ENCODE results near the gene SRSF8. TPM values are rescaled to one million over a fixed set of nuclear protein-coding genes. Genes with fewer than 3 reads are reported as not detected.

The SRSF8 gene
- total and polyA plus RNA-seq, 2 of the 4 experiments (the other 2 are of a cell fraction) = 3.4 to 14.3 TPM

DNA sequence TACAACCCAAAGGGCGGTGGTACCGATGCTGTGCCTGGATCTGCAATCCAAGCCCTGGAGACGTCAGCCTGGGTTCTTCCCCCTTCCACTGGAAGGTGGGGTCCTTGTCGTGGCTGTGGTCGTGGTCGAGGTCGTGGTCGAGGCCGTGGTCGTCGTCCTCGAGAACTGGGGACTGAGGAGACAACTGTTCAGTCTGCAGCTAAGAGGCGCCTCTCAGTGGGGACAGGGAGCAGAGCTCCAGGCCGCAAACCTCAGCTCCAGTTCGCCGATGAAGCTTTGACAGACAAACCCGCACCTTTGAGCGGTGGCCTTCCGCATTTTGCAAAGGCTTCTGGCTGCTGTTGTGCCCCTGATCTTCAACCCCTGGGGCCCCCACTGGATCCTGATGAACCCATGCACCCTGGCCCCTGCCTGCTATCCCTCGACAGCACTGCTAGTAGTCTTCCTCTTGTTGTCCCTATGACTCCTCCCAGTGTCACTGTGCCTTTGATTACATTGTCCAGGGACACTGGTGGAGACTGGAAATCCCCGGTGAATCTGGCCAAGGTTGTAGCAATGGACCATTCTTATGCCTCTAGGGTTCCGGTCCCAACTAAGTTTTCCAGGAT lies 16.0 kb upstream of the SRSF8 start:
- Histone ChIP-seq H3K56ac (ENCODE audit: extremely low read depth, insufficient read depth, low read length) (no peak overlapping the region), H2AK9ac (replicated peaks; ENCODE audit: low read depth, low read length, poor library complexity) (no peak overlapping the region), H2AFZ (replicated peaks; ENCODE audit: low read length, poor library complexity) (no peak overlapping the region), H2BK15ac (ENCODE audit: low read depth, low read length) (no peak overlapping the region), H3K79me1 (ENCODE audit: low read depth in 1 of 2, low read length in 2 of 2) (no peaks in the 10 kb centered on the region), H3K27ac (ENCODE audit: insufficient read depth, low read length) (no peak overlapping the region), H2BK5ac (ENCODE audit: low read depth, low read length, poor library complexity, severe bottlenecking) (no peak overlapping the region), H4K5ac (ENCODE audit: low read depth, low read length) (no peak overlapping the region), H3K27me3 (ENCODE audit: control insufficient read depth, insufficient read depth, low read length) (peaks cover 10% of the 10 kb centered on the region), H4K20me1 (ENCODE audit: insufficient read depth, low read length) (no peaks in the 10 kb centered on the region), H3K14ac (replicated peaks; ENCODE audit: low read depth, low read length) (no peak overlapping the region), H3K4me2 (ENCODE audit: low read depth, low read length) (no peak overlapping the region), H3K4me1 (ENCODE audit: control insufficient read depth, insufficient read depth, low read length) (no peaks in the 10 kb centered on the region), H2BK20ac (ENCODE audit: low read depth, low read length) (no peak overlapping the region), H3K9ac (ENCODE audit: low read depth, low read length) (no peak overlapping the region), H3K9me1 (ENCODE audit: insufficient read depth, low read length) (no peaks in the 10 kb centered on the region), H3K4me3 (ENCODE audit: insufficient read depth, low read depth, low read length) (no peak overlapping the region), H3K23ac (ENCODE audit: low read depth, low read length) (no peak overlapping the region), H3K4ac (ENCODE audit: low read depth, low read length) (no peak overlapping the region), H2AK5ac (ENCODE audit: low read depth, low read length) (no peak overlapping the region), H3K18ac (ENCODE audit: low read depth, low read length) (no peak overlapping the region), H3K36me3 (ENCODE audit: control insufficient read depth, insufficient read depth, low read length) (no peaks in the 10 kb centered on the region), H2BK120ac (ENCODE audit: low read depth, low read length) (no peak overlapping the region), H3K9me3 (ENCODE audit: control insufficient read depth, insufficient read depth, low read length) (no peaks in the 10 kb centered on the region), H4K8ac (ENCODE audit: low read depth in 2 of 2, low read length in 2 of 2) (no peak overlapping the region), H4K91ac (ENCODE audit: insufficient read depth, low read depth, low read length) (no peak overlapping the region)
- ATAC-seq (ENCODE audit: low read depth) (no peak), DNase-seq (no peak)
- in situ Hi-C loops (cut with MboI; ENCODE audit: low sequenced_read_pairs) = loop anchor here (25.0 kb wide), 1 partner anchor 1387 kb away; no protein-coding TSS in a partner anchor
- TF ChIP-seq POLR2A (IDR thresholded peaks at IDR 0.05; ENCODE audit: low read depth, low read length) (no peak), CHD1 (IDR thresholded peaks at IDR 0.05; ENCODE audit: low read depth, low read length) (no peak), RCOR1 (IDR thresholded peaks at IDR 0.05; ENCODE audit: insufficient replicate concordance, low read length) (no peak), CEBPB (IDR thresholded peaks at IDR 0.05; ENCODE audit: low read depth, low read length) (no peak), SMC3 (IDR thresholded peaks at IDR 0.05; ENCODE audit: low read depth, low read length) (no peak), USF2 (IDR thresholded peaks at IDR 0.05; ENCODE audit: low read depth, low read length) (no peak), BHLHE40 (IDR thresholded peaks at IDR 0.05; ENCODE audit: low read depth, low read length) (no peak), ELK1 (IDR thresholded peaks at IDR 0.05; ENCODE audit: borderline replicate concordance, low read depth, low read length) (no peak), MAFK (IDR thresholded peaks at IDR 0.05; ENCODE audit: low read depth, low read length) (no peak), MXI1 (IDR thresholded peaks at IDR 0.05; ENCODE audit: borderline replicate concordance, low read depth, low read length) (no peak), RFX5 (IDR thresholded peaks at IDR 0.05; ENCODE audit: low read depth, low read length) (no peak), NFE2L2 (IDR thresholded peaks at IDR 0.05; ENCODE audit: low read depth, low read length) (no peak), RAD21 (IDR thresholded peaks at IDR 0.05; ENCODE audit: low read length) (no peak)
- dilution Hi-C loops (cut with HindIII; ENCODE audit: low sequenced_read_pairs, unreplicated experiment) = no loop called here
- CTCF ChIA-PET = no interaction called here
- 79% methylated on average over 11 of the region's 22 CpGs; no CpG with 5 or more reads in 1 of the 2 experiments for WGBS, 2 experiments (ENCODE audit: extremely low coverage in 2 of 2, insufficient read length in 1 of 2)
- BruUV-seq (replicated peaks) = no TSS peak
- POLR2A ChIA-PET (ENCODE audit: unreplicated experiment) = no interaction called here
- intact Hi-C loops (cut with micrococcal nuclease) = no loop called here
